ENCODE measurements around the gene EGFR. TPM values are rescaled to one million over a fixed set of nuclear protein-coding genes. Genes with fewer than 3 reads are reported as not detected.

EGFR gene
- total RNA-seq, 2 donors from 2014 or later: 78.3 to 112 TPM

DNA sequence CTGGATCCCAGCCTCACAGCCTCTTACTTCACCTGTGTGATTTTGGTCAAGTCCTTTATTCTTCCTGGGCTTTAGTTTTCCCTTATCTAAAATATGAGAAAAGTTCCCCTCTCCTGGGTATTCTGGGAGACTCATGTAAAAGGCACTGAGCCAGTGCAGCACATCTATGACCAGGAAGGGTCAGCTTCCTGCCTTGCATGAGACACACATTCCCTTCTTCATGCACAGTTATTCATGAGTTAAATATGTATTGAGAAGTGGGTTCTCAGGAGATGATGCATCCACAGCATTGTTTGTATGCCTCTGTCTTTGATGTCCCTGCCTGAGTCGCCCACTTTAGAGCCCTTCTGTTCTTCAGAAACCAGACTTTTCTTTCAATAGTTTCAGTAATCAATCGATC, 33.3 kb downstream of the EGFR start:
- TF ChIP-seq, protein P1, sequence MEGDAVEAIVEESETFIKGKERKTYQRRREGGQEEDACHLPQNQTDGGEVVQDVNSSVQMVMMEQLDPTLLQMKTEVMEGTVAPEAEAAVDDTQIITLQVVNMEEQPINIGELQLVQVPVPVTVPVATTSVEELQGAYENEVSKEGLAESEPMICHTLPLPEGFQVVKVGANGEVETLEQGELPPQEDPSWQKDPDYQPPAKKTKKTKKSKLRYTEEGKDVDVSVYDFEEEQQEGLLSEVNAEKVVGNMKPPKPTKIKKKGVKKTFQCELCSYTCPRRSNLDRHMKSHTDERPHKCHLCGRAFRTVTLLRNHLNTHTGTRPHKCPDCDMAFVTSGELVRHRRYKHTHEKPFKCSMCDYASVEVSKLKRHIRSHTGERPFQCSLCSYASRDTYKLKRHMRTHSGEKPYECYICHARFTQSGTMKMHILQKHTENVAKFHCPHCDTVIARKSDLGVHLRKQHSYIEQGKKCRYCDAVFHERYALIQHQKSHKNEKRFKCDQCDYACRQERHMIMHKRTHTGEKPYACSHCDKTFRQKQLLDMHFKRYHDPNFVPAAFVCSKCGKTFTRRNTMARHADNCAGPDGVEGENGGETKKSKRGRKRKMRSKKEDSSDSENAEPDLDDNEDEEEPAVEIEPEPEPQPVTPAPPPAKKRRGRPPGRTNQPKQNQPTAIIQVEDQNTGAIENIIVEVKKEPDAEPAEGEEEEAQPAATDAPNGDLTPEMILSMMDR (IDR thresholded peaks at IDR 0.05): no peak
- TF ChIP-seq POLR2AphosphoS5 (IDR thresholded peaks at IDR 0.05) (no peak), POLR2A (IDR thresholded peaks at IDR 0.05) (no peak)
- Histone ChIP-seq H3K36me3 (no peaks in the 10 kb centered on the region), H3K27me3 (replicated peaks; ENCODE audit: insufficient read depth) (no peaks in the 10 kb centered on the region), H3K27ac (no peak overlapping the region), H3K9me3 (no peaks in the 10 kb centered on the region), H3K4me1 (replicated peaks) (peaks cover 5% of the 10 kb centered on the region), H3K4me3 (no peak overlapping the region)
- 91% methylated on average over 2 of the region's 2 CpGs for WGBS
- no peak for DNase-seq (ENCODE audit: low spot score)
- intact Hi-C loops (cut with DNase I): loop anchor here (10.0 kb wide), 1 partner anchor 203 kb away; no protein-coding TSS in a partner anchor

DNA sequence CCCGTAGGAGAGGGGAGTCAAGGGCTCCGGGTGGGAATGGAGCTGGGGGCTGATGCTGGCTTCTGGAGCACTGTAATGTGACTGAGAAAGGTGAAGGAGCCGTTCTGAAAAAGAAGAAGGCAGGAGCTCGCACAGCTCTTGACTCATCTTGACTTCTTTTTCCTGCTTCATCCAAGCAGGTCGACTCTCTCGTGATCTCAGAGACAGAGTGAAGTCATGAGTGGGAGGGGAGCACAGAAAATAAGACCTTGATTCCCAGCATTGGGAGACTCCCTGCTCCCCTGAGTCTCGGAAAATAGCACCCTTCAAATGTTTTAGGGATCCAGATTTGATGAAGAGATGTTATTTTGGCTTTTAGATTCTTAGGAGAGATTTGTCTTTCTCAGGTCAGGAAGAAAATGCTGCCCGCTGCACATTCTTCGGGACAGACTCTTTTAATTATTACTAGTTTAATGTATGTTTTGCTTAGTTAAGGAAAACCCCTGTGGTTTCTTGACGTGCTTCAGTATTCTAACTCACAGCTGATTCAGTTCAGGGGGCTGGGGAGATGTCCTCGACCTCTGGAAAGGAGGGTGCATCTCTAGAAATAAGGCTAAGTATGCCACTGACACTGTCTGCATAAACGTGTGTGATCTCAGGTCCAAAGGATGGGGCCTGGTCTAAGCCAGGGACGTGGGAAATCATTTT, 34.1 kb downstream of the EGFR start:
- Histone ChIP-seq H3K27ac (peak overlapping the region; percentile 63 to 72), H3K4me1 (replicated peaks) (peaks cover 5% of the 10 kb centered on the region), H3K9me3 (no peaks in the 10 kb centered on the region), H3K36me3 (no peaks in the 10 kb centered on the region), H3K4me3 (no peak overlapping the region), H3K27me3 (replicated peaks; ENCODE audit: insufficient read depth) (no peaks in the 10 kb centered on the region)
- no peak for DNase-seq (ENCODE audit: low spot score)
- WGBS: 71% methylated on average over 13 of the region's 13 CpGs
- intact Hi-C loops (cut with DNase I): loop anchor here (10.0 kb wide), 1 partner anchor 202 kb away; no protein-coding TSS in a partner anchor
- TF ChIP-seq POLR2AphosphoS5 (IDR thresholded peaks at IDR 0.05) (no peak), POLR2A (IDR thresholded peaks at IDR 0.05) (no peak)
- TF ChIP-seq, protein P1 (IDR thresholded peaks at IDR 0.05): no peak

DNA sequence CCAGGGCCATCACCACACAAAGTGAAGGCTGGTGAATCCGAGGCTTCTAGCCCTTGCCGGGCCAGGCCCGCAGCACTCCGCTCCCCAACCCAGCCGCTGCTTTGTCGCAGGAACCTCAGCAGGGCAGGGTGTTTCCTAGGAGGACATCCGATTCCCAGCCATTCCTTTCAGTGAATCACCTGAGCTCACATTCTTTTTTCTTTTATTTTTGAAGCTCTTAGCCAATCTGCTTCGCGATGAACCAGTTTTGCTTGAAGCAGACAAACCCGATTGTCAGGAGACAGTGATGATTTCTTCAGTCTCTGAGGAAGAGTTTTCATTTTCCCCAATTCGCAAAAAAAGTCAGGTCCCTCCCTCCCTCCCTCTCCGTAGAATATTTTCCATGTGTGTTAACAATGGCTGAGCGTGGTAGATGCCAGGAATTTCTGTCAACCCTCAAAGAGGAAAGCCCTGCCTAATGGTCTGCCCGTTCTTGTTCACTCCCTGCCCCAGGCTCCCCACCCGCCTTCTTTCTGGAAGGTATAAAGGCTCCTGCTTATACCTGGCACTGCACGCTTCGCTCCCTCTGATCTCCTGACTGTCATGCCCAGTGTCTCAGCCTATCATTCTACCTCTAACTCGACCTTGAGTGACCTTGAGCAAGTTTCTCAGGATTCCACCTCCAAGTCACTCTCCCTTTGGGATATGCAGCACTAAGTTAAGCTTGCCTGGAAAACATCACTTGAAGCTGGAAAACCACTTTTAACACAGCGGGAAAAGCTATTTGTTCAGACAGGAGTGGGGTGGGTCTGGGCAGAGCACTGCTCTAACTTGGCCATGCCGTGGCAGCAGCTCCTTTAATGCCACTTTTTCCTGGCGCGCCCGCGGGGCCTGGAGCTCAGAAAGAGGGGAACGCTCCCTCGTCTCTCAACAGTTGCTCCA, 35.1 kb downstream of the EGFR start:
- Histone ChIP-seq H3K36me3 (no peaks in the 10 kb centered on the region), H3K4me3 (no peak overlapping the region), H3K9me3 (no peaks in the 10 kb centered on the region), H3K27me3 (replicated peaks; ENCODE audit: insufficient read depth) (no peaks in the 10 kb centered on the region), H3K27ac (peak overlapping the region; percentile 63 to 72), H3K4me1 (replicated peaks) (peaks cover 5% of the 10 kb centered on the region)
- intact Hi-C loops (cut with DNase I): loop anchor here (10.0 kb wide), 1 partner anchor 201 kb away; no protein-coding TSS in a partner anchor
- DNase-seq (ENCODE audit: low spot score): peak; percentile 73
- TF ChIP-seq POLR2A (IDR thresholded peaks at IDR 0.05) (no peak), POLR2AphosphoS5 (IDR thresholded peaks at IDR 0.05) (peak; percentile 35)
- TF ChIP-seq, protein P1 (IDR thresholded peaks at IDR 0.05): peak in 2 of 4 experiments; percentile 44 to 54
- WGBS: 50% methylated on average over 26 of the region's 26 CpGs

DNA sequence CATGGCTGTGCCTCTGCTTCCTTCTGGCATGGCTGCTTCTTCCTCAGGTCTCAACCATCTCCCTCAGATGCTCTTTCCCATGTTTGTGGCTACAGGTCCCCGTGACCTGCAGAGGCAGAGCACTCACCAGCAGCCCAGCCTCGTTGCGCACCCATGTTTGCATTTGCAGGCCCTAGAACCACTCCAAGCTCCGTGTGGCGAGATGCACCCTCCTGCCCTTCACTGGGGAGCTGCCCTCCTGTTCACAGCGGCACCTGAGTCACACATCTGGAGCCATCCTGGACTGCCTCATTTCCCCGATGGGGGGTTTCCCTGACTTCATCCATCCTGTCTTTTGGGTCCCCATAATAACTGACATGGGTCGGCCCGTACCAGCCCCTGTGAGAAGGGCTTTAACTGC, 35.9 kb downstream of the EGFR start:
- peak overlapping the region; percentile 63 to 72 for H3K27ac ChIP-seq

More for the DNA sequence above, 35.9 kb downstream of the EGFR start:
- WGBS: 76% methylated on average over 9 of the region's 9 CpGs
- Histone ChIP-seq H3K9me3 (no peaks in the 10 kb centered on the region), H3K4me3 (no peak overlapping the region), H3K36me3 (no peaks in the 10 kb centered on the region), H3K27me3 (replicated peaks; ENCODE audit: insufficient read depth) (no peaks in the 10 kb centered on the region), H3K4me1 (replicated peaks) (peaks cover 5% of the 10 kb centered on the region)
- intact Hi-C loops (cut with DNase I): loop anchor here (10.0 kb wide), 1 partner anchor 200 kb away; no protein-coding TSS in a partner anchor
- TF ChIP-seq, protein P1 (IDR thresholded peaks at IDR 0.05): no peak
- no peak for TF ChIP-seq POLR2AphosphoS5 (IDR thresholded peaks at IDR 0.05)
- TF ChIP-seq POLR2A (IDR thresholded peaks at IDR 0.05): no peak
- no peak for DNase-seq (ENCODE audit: low spot score)

Measured in prostate gland (tissue), 2 donors.